ENCODE measurements around the gene SLAMF7.

- no peak for TF ChIP-seq CTCF (conservative IDR thresholded peaks at IDR 0.05; ENCODE audit: low read depth in 2 of 2)
- TF ChIP-seq JUNB (IDR thresholded peaks at IDR 0.05; ENCODE audit: unreplicated experiment), result no peak
- no peak for TF ChIP-seq CREB1 (CRISPR knock-in tag; IDR thresholded peaks at IDR 0.05; ENCODE audit: low read depth)
- no peak for TF ChIP-seq EZH2 (IDR thresholded peaks at IDR 0.05; ENCODE audit: low read depth, unreplicated experiment)
- TF ChIP-seq EZH2phosphoT487 (IDR thresholded peaks at IDR 0.05; ENCODE audit: unreplicated experiment), result no peak
- no peak for TF ChIP-seq POLR2AphosphoS5 (IDR thresholded peaks at IDR 0.05; ENCODE audit: low read depth)
- no peak for TF ChIP-seq REST (IDR thresholded peaks at IDR 0.05; ENCODE audit: unreplicated experiment)
- no peak for TF ChIP-seq ZNF114 (CRISPR knock-in tag; IDR thresholded peaks at IDR 0.05)
- TF ChIP-seq ZNF331 (CRISPR knock-in tag; IDR thresholded peaks at IDR 0.05; ENCODE audit: low read depth), result no peak
These were observed 27.8 kb upstream of the SLAMF7 start for GRCh38 chr1:160711276-160711601.
